IPS-18c (cell line): ENCODE results near the gene OGFR.

Experiments
- H3K4me3 ChIP-seq: 2 replicates; pipeline ENCODE4 v1.7.0; 2013; ENCODE audit warnings: low read depth, mild to moderate bottlenecking, low read length, moderate library complexity; ENCODE audit not compliant: insufficient read depth
- H3K9me3 ChIP-seq: one replicate; pipeline ENCODE4 v1.6.1; 2013; ENCODE audit warnings: mild to moderate bottlenecking, low read length, moderate library complexity; ENCODE audit not compliant: control insufficient read depth, insufficient read depth

OGFR gene

DNA sequence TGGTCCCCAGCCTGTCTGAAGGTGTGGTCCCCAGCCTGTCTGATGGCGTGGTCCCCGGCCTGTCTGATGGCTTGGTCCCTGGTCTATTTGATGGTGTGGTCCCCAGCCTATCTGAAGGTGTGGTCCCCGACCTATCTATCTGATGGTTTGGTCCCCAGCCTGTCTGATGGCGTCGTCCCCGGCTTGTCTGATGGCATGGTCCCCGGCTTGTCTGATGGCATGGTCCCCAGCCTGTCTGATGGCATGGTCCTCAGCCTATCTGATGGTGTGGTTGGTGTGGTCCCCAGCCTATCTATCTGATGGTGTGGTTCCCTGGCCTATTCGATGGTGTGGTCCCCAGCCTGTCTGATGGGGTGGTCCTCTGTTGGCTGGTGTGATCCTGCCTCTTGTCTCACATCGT lies 26.6 kb upstream of the OGFR start:
- H3K4me3 ChIP-seq: no peak overlapping the region
- no peaks in the 10 kb centered on the region for H3K9me3 ChIP-seq

GRCh38 chr20:62778601-62779416 lies 25.8 kb upstream of the OGFR start:
- Histone ChIP-seq H3K4me3 (no peak overlapping the region), H3K9me3 (no peaks in the 10 kb centered on the region)

- Histone ChIP-seq H3K4me3 (no peak overlapping the region), H3K9me3 (no peaks in the 10 kb centered on the region)
Measured at GRCh38 chr20:62779417-62779685, 25.3 kb upstream of the OGFR start.

GRCh38 chr20:62780204-62780603 lies 24.4 kb upstream of the OGFR start:
- H3K4me3 ChIP-seq: no peak overlapping the region
- no peaks in the 10 kb centered on the region for H3K9me3 ChIP-seq

DNA sequence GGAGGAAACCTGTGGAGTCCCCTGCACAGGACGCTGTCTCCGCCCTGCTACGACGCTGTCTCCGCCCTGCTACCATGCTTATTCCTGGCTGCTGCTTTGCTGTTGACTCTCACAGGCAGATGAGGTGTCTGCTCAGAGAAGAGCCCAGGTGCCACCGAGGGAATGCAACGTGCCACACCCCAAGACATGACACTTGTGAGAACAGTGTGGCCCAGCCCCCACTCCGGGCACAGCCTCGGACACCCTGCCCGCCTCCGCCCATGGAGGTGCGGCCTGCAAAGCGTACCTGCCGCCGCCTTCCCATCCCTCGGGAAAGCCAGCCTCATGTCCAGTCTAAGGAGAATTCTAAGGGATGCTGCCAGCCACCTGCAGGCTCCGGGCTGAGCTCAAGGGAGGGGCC lies 23.9 kb upstream of the OGFR start:
- H3K4me3 ChIP-seq: no peak overlapping the region
- no peaks in the 10 kb centered on the region for H3K9me3 ChIP-seq

GRCh38 chr20:62782149-62782892 lies 22.3 kb upstream of the OGFR start:
- Histone ChIP-seq H3K4me3 (no peak overlapping the region), H3K9me3 (no peaks in the 10 kb centered on the region)

DNA sequence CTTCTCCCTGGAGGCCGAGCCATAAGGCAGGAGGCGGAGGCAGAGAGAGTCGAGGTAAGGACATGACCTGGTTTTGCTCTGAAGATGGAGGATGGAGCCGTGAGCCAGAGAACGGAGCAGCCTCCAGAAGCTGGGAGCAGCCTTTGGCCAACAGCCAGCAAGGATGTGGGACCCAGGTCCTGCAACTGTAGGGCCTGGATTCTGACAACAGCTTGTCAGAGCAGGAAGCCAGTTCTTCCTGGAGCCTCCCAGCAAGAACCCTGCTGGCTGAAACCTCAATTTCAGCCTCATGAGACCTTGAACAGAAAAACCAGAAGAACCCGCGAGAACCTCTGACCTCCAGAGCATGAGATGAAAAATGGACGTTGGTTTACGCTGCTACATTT lies 21.7 kb upstream of the OGFR start:
- Histone ChIP-seq H3K9me3 (no peaks in the 10 kb centered on the region), H3K4me3 (no peak overlapping the region)

DNA sequence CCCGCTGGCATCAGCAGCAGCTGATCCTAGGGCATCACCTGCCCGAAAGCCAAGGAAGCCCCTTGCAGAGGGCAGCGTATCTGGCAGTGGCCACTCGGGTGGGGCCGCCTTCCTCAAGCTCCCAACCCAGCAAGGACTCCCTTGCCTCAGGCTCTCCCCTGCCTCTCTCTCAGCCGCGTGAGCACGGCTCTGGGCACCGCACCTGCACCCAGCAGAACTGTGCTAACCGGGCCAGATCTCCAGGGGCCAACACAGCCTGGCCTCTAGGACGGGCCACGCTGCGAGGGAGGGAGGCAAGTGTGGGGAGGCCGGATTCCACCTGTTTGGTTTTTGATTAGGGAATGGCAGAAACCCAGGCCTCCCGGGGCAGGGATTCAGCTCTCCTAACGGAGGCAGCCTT lies 20.1 kb upstream of the OGFR start:
- H3K9me3 ChIP-seq: no peaks in the 10 kb centered on the region
- H3K4me3 ChIP-seq: no peak overlapping the region

DNA sequence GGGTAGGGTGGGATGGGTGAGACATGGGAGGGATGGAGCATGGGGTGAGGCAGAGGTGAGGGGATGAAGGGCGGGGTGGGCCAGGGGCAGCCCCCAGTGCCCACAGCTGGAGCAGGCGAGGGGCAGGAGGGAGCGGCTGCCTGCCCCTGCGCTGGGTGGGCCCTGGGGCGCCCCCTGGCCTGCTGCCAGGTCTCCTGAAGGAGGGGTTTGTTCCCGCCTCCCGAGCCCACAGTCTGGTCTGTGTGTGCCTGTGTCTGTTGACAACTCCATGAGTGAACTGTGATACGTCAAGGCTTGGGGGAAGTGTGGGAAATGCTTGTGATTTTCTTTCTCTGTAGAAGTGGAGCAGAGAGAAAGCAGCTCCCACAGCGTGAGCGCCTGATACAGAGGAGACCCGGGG lies 19.2 kb upstream of the OGFR start:
- Histone ChIP-seq H3K4me3 (no peak overlapping the region), H3K9me3 (no peaks in the 10 kb centered on the region)

- Histone ChIP-seq H3K4me3 (no peak overlapping the region), H3K9me3 (no peaks in the 10 kb centered on the region)
Measured at GRCh38 chr20:62786157-62786556, 18.5 kb upstream of the OGFR start.

- no peaks in the 10 kb centered on the region for H3K9me3 ChIP-seq
- H3K4me3 ChIP-seq: no peak overlapping the region
Measured at GRCh38 chr20:62787321-62787720, 17.3 kb upstream of the OGFR start.

GRCh38 chr20:62787866-62788265 lies 16.8 kb upstream of the OGFR start:
- H3K4me3 ChIP-seq: no peak overlapping the region

DNA sequence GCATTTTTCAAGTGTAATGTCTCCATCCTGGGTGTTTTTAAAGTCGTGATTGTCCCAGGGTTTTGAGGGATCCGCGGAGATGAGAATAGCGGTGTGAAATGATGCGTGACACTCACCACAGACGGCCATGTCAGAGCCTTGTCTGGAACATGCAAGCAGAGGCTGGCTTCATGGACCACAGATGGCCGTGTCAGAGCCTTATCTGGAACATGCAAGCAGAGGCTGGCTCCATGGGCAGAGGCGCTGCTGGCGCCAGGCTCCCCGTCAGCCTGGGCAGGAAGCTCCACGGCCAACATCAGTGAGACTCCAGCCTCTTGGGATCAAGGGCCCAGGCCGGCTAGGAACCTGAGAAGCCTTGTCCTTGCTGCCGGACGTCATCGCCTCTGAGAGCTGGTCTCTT lies 16.0 kb upstream of the OGFR start:
- Histone ChIP-seq H3K4me3 (no peak overlapping the region), H3K9me3 (no peaks in the 10 kb centered on the region)

More at GRCh38 chr20:62787866-62788265, 16.8 kb upstream of the OGFR start:
- no peaks in the 10 kb centered on the region for H3K9me3 ChIP-seq

- Histone ChIP-seq H3K4me3 (no peak overlapping the region), H3K9me3 (no peaks in the 10 kb centered on the region)
Measured at GRCh38 chr20:62790075-62790474, 14.6 kb upstream of the OGFR start.

GRCh38 chr20:62791301-62792181 lies 13.1 kb upstream of the OGFR start:
- H3K4me3 ChIP-seq: no peak overlapping the region; the same call in 1 of the 2 replicates
- H3K9me3 ChIP-seq: no peaks in the 10 kb centered on the region

DNA sequence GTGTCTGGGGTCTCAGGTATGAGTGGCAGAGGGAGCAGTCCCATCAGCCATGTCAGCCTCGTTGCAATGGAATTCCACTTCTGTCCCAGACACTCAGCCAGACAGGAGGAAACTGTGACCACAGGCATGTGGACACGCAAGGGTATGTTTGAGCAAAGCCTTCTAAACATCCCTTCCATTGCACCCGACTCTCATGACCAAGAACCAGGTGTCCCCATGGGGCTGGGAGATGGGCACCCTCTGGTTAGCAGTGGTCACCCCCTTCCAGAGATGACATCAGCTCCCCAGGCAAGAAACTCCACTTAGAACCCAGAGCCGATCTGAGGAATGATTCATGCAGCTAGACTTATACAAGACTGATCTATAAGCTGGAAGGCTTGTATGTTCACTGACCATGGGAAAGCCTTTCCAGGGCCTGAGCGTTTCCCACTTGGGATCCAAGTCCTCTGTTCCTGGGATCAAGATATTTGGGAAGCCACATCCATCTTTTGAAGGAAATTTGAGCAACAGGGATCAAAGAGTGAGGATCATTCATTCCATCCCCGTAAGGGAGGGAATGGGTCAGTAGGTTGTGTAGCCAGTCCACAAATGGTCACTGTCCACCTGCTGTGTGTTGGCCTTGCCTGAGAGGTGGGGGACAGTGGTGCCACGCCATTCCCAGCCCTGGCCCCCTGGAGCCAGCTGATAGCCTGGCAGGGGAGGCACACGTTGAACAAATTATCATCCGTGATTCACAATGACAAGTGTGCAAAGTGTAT lies 12.3 kb upstream of the OGFR start:
- H3K9me3 ChIP-seq: no peaks in the 10 kb centered on the region
- no peak overlapping the region for H3K4me3 ChIP-seq
